RCC 7860 (cell line): Measurements from ENCODE around the gene RBKS.

Experiments used
- DNase-seq: peaks from one replicate; pipeline ENCODE4 v3.0.0-alpha.2; 2015; ENCODE audit warnings: low spot score
- FAIRE-seq: peaks from 2 replicates; lab custom pipeline; 2012; peaks lifted over from hg19 to GRCh38; lab: Jason Lieb, UNC

Gene RBKS

GRCh38 chr2:27890146-27890923 lies at the start of gene RBKS, which contains the start of gene BABAM2:
RBKS (minus strand) TSS chr2:27890387; CDS start chr2:27890345, 42 bp downstream.
BABAM2 (plus strand) TSS chr2:27890729; CDS start chr2:27894557, 3,828 bp downstream.
- peak; percentile 78 for DNase-seq
- FAIRE-seq, result no peak

DNA sequence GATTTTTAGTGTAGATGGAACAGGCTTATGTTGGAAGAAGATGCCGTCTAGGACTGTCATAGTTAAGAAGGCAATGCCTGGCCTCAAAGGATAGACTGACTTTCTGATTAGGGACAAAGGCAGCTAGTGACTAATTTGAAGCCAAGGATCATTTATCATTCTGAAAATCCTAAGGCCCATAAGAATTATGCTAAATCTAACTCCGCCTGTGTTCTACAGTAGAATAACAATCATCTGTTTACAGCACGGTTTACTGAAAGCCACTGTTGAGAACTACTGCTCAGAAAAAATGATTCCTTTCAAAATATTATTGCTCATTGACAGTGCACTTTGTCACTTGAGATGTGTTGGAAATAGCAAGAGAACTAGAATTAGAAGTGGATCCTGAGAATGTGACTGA lies 44.8 kb upstream of the RBKS start:
- DNase-seq (no peak), FAIRE-seq (no peak)

GRCh38 chr2:27932396-27932795 lies 42.2 kb upstream of the RBKS start:
- DNase-seq, result peak; percentile 88
- FAIRE-seq, result peak; percentile 95

DNA sequence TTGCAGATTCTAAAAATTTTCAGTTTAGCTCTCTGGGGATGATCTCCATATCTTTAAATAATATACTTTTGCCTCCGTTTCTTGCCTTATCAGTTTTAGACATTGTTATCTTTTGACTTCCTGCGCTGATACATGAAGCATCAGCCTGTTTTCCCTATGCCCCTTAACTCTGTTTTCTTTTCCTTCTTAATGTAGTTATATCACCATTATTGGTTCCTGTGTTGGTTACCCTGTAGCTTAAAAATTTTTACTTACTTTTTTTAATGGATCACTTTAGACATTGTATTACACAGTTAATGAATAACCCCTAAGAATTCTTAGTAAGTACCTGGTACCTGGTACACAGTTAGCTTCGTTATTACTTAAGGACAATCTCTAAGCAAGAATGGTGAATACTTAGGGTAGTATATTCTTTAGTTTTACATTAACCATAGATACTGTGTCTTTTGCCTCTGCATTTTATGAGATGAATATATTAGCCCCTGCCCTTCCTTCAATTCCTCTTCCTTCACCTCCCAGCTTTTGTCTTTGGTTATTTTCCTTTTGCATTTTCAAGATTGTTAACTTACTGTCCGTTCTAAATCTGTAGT lies 41.3 kb upstream of the RBKS start:
- peak; percentile 90 for FAIRE-seq

DNA sequence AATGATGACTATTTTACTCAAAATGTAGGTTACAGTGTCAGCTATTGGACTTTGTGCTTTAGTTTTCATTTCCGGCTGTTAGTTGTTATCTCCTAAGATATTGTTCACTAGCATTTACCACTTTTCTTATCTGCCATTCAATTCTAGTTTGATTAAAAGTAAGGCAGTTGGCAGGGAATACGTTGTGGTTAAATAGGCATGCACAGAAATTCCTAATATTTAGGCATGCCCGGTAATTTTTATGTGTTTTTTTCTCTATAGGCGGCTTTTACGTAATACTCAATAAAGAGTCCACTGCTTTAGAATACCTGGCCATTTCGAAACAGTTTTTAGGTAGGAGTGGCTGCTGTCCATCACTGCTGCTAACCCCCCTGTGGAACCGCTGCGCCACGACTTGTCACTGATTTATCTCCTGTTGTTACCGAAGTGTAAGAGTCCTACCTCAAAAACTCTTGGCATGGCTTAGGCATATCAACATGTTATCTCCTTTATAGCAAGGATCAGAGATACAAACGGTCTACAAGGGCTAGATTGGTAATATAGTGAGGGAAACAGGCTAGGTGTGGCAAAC lies 39.8 kb upstream of the RBKS start:
- DNase-seq (no peak), FAIRE-seq (peak; percentile 55)

More for the DNA sequence above, 41.3 kb upstream of the RBKS start:
- DNase-seq, result no peak

- DNase-seq (no peak), FAIRE-seq (no peak)
Observed at GRCh38 chr2:27925766-27926472, 35.7 kb upstream of the RBKS start.

- DNase-seq (peak; percentile 75), FAIRE-seq (no peak)
Observed at GRCh38 chr2:27922842-27923241, 32.7 kb upstream of the RBKS start.

GRCh38 chr2:27921880-27922547 lies 31.8 kb upstream of the RBKS start:
- peak; percentile 99 for FAIRE-seq
- DNase-seq, result peak; percentile 89

DNA sequence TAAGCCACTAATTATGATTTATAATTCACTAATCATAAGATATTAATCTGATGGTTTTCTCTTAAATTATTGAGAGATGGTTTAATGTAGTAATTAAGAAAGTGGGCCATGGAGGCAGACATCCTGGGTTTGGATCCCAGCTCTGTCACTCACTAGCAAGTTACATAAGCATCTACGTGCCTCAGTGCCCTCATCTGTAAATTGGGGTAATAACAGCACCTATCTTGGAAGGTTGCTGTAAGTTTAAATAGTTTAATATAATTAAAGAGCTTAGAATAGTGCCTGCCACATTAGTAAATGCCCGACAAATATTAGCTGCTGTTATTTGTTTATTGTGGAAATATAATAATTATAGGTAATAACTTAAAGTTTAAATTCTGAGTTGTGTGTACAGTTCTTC lies 31.2 kb upstream of the RBKS start:
- DNase-seq (no peak), FAIRE-seq (no peak)

GRCh38 chr2:27920148-27920885 lies 30.1 kb upstream of the RBKS start:
- DNase-seq (peak; percentile 55), FAIRE-seq (peak; percentile 84)

- no peak for FAIRE-seq
Observed at GRCh38 chr2:27916293-27916995, 26.3 kb upstream of the RBKS start.

DNA sequence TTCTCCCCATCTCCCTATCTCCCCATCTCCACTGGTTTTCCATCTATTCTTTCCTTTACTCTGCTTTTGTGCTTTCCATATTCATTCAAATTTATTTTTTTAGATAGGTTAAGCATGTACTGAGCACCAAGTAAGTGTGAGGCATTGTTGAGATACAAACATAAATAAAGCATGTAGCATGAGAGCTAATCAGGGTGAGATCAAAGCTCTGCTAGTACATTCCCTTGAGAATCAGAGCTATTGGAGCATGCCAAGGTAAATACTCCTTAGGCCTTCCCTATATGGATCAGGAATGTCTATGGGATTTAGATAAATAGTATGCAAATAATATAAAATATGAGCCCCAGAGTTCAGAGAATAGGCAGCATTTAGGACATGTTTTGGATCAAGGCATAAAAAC lies 25.7 kb upstream of the RBKS start:
- FAIRE-seq (no peak), DNase-seq (no peak)

More at GRCh38 chr2:27916293-27916995, 26.3 kb upstream of the RBKS start:
- no peak for DNase-seq

- FAIRE-seq, result no peak
- DNase-seq, result no peak
Observed at GRCh38 chr2:27915191-27915590, 25.0 kb upstream of the RBKS start.

- DNase-seq, result no peak
- FAIRE-seq, result no peak
Observed at GRCh38 chr2:27914805-27915175, 24.6 kb upstream of the RBKS start.

GRCh38 chr2:27914041-27914804 lies 24.0 kb upstream of the RBKS start:
- DNase-seq, result no peak
- no peak for FAIRE-seq

DNA sequence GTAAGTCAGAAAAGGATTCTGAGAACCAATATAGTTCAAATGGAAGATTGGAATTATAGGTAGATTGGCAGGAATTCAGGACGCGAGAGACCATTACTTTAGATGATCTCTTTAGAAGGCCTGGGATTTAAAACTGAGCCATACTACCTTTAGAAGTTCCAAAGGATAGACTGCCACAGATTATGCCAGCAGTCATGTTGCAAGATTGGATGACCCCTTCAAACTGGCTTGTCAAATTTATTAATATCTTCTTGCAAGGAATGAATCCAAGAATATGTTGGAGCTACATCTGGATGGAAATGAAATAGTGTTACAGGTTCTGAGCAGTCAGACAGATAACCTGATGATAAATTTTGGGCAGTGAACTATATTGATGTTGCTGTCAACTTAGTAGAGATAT lies 22.3 kb upstream of the RBKS start:
- FAIRE-seq (no peak), DNase-seq (no peak)

- FAIRE-seq (no peak), DNase-seq (no peak)
Observed at GRCh38 chr2:27911458-27912210, 21.4 kb upstream of the RBKS start.

DNA sequence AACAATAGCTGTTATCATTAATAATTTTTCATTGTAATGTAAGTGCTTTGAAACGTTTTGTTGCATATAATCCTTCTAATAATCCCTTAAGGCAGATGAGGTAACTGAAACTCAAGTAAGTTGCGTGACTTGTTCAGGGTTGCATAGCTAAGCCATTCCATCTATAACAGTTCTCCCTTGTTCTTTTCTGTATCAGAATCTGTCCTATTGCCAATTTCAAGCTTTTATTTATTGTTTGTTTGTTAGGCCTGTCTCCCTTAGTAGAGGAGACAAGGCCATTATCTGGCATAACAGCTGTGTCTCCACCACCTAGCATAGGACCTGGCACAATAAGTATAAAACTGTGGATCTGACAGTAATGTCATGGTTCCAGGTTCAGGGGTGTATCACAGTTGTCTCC lies 19.7 kb upstream of the RBKS start:
- no peak for DNase-seq
- FAIRE-seq, result no peak
